Subcutaneous abdominal adipose tissue (tissue), 5 donors: ENCODE measurements around the gene LSM4.

Experiments
- H3K27ac ChIP-seq: one replicate; pipeline ENCODE4 v1.7.0; 2013; ENCODE audit warnings: low read depth, mild to moderate bottlenecking, inconsistent platforms, low read length, moderate library complexity
- H3K27me3 ChIP-seq, 5 donors: one replicate each; pipeline ENCODE4 v1.7.0; 2013; ENCODE audit warnings: low read length in 5 of 5, inconsistent platforms in 1 of 5; ENCODE audit not compliant: control insufficient read depth in 5 of 5, insufficient read depth in 4 of 5
- H3K36me3 ChIP-seq, 5 donors: one replicate each; pipeline ENCODE4 v1.7.0; 2013; ENCODE audit warnings: low read length in 5 of 5; ENCODE audit not compliant: control insufficient read depth in 5 of 5, insufficient read depth in 5 of 5
- H3K4me1 ChIP-seq, 5 donors: one replicate each; pipeline ENCODE4 v1.7.0; 2013; ENCODE audit warnings: low read length in 5 of 5, mild to moderate bottlenecking in 3 of 5, moderate library complexity in 1 of 5; ENCODE audit not compliant: control insufficient read depth in 5 of 5, insufficient read depth in 5 of 5
- H3K4me3 ChIP-seq, 5 donors: one replicate each; pipeline ENCODE4 v1.7.0; 2013; ENCODE audit warnings: low read length in 5 of 5, low read depth in 1 of 5
- H3K9ac ChIP-seq, 5 donors: one replicate each; pipeline ENCODE4 v1.7.0; 2013; ENCODE audit warnings: low read length in 5 of 5, mild to moderate bottlenecking in 4 of 5, moderate library complexity in 3 of 5
- H3K9me3 ChIP-seq, 5 donors: one replicate each; pipeline ENCODE4 v1.7.0; 2013; ENCODE audit warnings: low read length in 5 of 5; ENCODE audit not compliant: control insufficient read depth in 5 of 5
- donor health status: healthy.
- donor health status: healthy.
- donor health status: healthy.
- donor health status: healthy.
- donor health status: healthy.

LSM4 gene

DNA sequence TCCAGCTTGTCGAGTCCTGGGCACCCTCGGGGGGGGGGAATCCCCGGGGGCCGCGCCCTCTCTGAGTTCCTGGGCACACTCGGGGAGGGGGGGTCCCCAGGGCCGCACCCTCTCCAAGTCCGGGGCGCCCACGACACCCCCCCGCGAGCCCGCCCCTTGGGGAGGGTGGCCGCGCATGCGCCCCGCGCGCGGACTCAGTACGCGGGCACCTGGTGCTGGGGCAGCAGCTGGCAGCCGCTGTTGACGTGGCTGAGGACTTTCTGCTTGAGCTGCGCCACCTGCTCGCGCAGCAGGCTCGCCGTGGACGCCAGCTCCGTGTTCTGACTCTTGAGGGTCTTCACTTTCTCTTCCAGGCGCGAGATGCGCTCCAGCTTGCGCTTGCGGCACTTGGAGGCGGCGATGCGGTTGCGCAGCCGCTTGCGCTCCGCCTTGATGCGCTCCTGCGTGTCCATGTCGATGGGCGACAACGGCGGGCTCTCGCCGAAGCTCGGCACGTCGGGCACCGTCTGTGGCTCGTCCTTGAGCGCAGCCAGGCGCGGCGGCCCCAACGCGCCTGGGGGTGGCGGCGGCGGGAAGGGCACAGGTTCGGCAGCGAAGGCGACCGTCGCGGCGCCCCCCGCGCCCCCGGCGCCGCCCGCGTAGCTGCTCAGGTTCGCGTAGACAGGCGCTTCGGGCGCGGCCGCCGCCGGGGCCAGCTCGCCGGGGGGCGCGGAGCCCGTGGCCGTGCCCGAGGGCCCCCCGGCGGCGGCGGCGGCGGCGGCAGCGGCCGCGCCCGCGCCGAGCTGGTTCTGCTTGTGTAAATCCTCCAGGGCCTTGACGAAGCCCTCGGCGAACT is 42.4 kb downstream of the LSM4 start:
- H3K4me3 ChIP-seq, result peak overlapping the region; percentile 57 to 100 (median 99)
- peaks cover 17 to 58% (median 42%) of the 10 kb centered on the region in 5 donors for H3K4me1 ChIP-seq
- peaks cover 0 to 19% (median 16%) of the 10 kb centered on the region in 5 donors for H3K36me3 ChIP-seq
- H3K9me3 ChIP-seq, result no peaks in the 10 kb centered on the region
- peak overlapping the region; percentile 81 to 100 (median 99) for H3K9ac ChIP-seq
- H3K27ac ChIP-seq, result peak overlapping the region; percentile 97
- H3K27me3 ChIP-seq, result no peaks in the 10 kb centered on the region

DNA sequence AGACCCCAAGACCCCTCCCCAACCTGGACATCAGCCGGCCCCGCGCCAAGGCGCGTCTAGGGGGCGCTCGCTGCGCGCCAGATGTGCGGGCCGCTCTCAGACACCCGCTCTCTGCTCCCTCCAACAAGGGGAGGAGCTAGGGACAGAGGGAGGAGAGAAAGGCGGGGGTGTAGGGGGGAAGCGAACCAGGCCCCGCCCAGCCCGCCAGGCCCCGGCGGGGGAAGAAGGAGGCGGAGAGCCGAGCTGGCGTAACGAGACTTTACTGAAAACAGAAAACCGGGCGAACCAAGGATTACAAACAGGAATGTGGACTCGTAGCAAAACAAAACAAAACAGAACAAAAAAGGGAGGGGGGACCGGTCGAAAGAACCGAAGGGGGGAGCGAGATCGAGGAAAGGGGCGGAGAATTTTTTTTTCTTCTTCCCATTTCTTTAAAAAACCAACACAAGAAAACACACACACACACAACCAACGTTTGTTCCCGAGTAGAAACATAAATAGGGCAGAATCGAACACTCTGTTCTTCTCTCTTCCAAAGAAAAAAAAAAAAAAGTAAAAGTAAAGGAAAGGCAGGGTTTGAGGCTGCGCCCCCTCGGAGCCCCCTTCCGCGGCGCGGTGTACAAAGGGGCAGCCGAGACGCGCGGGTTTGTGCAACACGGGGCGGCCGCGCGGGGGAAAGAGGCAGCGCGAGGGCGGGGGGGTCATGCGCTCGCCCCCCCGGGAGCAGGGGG is 43.2 kb downstream of the LSM4 start:
- Histone ChIP-seq H3K36me3 (peaks cover 0 to 19% (median 16%) of the 10 kb centered on the region in 5 donors), H3K4me3 (peak overlapping the region; percentile 81 to 100 (median 99)), H3K4me1 (peaks cover 20 to 58% (median 48%) of the 10 kb centered on the region in 5 donors), H3K9ac (peak overlapping the region; percentile 94 to 100 (median 99)), H3K27ac (peak overlapping the region; percentile 97), H3K9me3 (no peaks in the 10 kb centered on the region), H3K27me3 (no peaks in the 10 kb centered on the region)

DNA sequence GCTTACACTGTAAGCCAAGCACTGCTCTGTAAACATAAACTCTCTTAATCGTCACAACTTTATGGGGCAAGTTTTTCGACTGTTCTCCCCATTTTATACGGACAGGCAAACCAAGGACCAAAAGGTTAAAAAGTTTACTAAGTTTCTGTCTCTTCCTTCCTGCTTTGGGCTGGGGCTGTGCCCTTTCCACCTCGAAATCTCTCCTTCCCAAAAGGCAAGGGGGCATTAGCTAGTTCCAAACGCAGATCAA is 43.7 kb downstream of the LSM4 start:
- Histone ChIP-seq H3K27me3 (no peaks in the 10 kb centered on the region), H3K4me3 (peak overlapping the region; percentile 81 to 100 (median 99)), H3K27ac (peak overlapping the region; percentile 97), H3K36me3 (peaks cover 0 to 19% (median 16%) of the 10 kb centered on the region in 5 donors), H3K4me1 (peaks cover 20 to 61% (median 52%) of the 10 kb centered on the region in 5 donors), H3K9me3 (no peaks in the 10 kb centered on the region), H3K9ac (peak overlapping the region; percentile 94 to 100 (median 99))

DNA sequence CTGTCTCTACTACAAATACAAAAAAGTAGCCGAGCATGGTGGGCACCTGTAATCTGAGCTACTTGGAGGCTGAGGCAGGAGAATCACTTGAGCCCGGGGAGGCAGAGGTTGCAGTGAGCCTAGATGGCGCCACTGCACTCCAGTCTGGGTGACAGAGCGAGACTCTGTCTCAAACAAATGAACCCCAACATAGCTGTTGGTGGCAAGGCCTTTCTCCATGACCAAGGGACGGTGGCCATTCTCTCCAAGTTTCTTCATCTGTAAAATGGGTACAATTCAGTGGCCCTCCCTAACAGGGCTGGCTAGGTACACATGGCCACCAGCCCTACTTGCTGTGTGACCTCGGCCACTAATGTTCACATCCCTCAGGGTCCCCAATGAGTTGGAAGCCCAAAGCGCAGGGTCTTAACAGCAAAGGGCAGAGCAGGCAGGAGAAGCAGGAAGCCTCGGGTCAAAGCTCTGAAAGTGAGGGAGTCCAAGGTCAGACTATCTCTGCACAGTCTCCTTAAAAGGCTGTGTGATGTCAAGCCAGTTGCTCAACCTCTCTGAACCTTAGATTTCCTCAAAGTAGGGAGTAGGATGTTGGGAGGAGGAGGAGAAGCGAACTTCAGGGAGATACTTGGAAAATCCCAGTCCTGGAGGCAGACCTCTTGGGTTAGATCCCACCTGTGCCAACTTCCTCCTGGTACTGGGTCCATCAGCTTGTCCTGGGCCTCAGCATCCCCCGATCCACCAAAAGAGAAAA is 44.2 kb downstream of the LSM4 start:
- Histone ChIP-seq H3K4me1 (peaks cover 20 to 61% (median 53%) of the 10 kb centered on the region in 5 donors), H3K36me3 (peaks cover 0 to 19% (median 16%) of the 10 kb centered on the region in 5 donors)

DNA sequence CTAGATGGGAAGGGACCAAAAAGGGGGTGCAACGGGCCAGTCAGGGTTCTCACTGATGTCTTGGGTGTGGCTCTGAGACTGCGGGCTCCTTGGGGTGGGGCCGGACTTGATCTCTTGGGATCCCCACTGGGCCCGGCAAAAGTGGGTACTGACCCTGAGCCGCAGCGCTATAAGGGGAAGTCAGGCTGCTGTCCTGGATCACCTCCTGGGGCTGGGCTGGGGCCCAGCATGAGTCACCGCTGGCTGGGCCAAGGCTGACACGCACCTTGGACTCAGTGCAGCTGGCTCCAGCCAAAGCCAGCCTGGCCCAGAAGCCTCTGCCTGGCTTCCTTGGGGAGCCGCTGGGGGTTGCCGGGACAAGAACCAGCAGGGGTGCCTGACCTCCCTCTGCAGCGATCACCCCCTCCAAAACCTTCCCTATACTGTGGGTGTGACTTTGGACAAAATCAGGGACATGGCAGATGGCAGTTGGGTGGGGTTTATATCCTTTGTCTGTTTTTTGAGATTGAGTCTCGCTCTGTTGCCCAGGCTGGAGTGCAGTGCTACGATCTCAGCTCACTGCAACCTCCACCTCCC is 48.0 kb downstream of the LSM4 start:
- H3K27ac ChIP-seq, result peak overlapping the region; percentile 74
- H3K36me3 ChIP-seq, result peaks cover 0 to 18% (median 17%) of the 10 kb centered on the region in 5 donors
- peaks cover 16 to 47% (median 40%) of the 10 kb centered on the region in 5 donors for H3K4me1 ChIP-seq
- H3K9ac ChIP-seq, result no peak overlapping the region
- H3K4me3 ChIP-seq, result peak overlapping the region in 3 of 5 donors; percentile 10 to 39 (median 37)
- H3K9me3 ChIP-seq, result no peaks in the 10 kb centered on the region
- H3K27me3 ChIP-seq, result no peaks in the 10 kb centered on the region

More for the DNA sequence above, 44.2 kb downstream of the LSM4 start:
- no peaks in the 10 kb centered on the region for H3K27me3 ChIP-seq
- H3K4me3 ChIP-seq, result peak overlapping the region; percentile 81 to 100 (median 99)
- H3K9ac ChIP-seq, result peak overlapping the region; percentile 94 to 100 (median 99)
- no peaks in the 10 kb centered on the region for H3K9me3 ChIP-seq
- peak overlapping the region; percentile 97 for H3K27ac ChIP-seq

DNA sequence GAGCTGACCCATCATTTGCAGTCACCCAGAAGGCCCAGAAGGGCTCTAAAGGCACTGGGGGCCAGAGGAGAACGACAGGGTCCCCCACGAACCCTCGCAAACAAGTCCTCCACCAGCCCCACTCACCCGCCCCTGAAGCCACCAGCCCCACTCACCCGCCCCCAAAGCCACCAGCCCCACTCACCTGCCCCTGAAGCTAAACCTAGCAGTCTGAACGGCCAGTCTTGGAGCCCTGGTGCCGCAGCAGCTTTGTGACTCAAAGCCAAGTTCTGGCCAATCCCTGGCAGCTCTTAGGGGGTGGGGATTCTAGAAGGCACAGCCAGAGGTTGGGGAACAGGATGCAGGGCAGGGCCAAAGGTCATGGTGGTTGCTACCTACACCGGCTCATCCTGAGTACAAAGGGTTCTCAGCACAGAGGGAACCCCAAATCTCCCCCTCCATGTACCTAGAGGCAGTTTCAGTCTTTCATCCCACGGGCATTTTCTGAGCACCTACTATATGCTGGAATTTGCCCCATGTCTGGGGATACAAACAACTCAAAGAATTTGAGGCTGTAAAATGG is 48.6 kb downstream of the LSM4 start, which contains the start of gene IQCN:
Gene IQCN (minus strand): TSS at position 234 of the 562 bp plus-strand sequence. CDS start 4,974 bp downstream, outside the sequence.
- Histone ChIP-seq H3K9me3 (no peaks in the 10 kb centered on the region), H3K27ac (peak within 1 kb of the TSS; percentile 74), H3K27me3 (no peaks in the 10 kb centered on the region), H3K4me1 (peaks cover 16 to 45% (median 38%) of the 10 kb centered on the region in 5 donors), H3K36me3 (peaks cover 0 to 18% (median 17%) of the 10 kb centered on the region in 5 donors), H3K9ac (no peak within 1 kb of the TSS), H3K4me3 (peak within 1 kb of the TSS in 4 of 5 donors; percentile 10 to 39 (median 26))

DNA sequence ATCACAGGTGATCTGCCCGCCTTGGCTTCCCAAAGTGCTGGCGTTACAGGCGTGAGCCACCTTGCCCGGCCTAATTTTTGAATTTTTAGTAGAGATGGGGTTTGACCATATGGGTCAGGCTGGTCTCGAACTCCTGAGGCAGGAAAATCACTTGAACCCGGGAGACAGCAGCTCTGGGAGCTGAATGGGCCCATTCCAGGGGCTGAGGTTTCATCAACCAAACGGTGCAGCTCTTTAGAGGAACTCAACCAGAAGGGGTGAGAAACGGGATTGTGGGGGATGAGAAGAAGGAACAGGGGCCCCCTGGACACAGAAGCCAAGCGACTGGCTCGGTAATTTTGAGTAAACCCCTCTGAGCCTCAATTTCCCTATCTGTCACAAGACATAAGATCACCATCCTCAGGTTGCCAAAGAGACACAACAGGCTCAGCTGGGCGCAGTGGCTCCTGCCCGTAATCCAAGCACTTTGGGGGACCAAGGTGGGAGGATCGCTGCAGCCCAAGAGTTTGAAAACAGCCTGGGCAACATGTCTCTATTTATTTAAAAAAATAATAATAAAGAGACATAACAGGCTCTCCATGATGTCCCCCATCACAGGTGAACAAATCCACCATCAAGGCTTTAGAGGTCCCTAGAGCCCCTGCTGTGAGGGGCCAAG is 49.2 kb downstream of the LSM4 start:
- H3K36me3 ChIP-seq, result peaks cover 0 to 17% (median 15%) of the 10 kb centered on the region in 5 donors
- no peaks in the 10 kb centered on the region for H3K9me3 ChIP-seq
- H3K27me3 ChIP-seq, result no peaks in the 10 kb centered on the region
- H3K27ac ChIP-seq, result peak overlapping the region; percentile 74
- peaks cover 14 to 39% (median 32%) of the 10 kb centered on the region in 5 donors for H3K4me1 ChIP-seq
- H3K4me3 ChIP-seq, result no peak overlapping the region
- no peak overlapping the region for H3K9ac ChIP-seq

DNA sequence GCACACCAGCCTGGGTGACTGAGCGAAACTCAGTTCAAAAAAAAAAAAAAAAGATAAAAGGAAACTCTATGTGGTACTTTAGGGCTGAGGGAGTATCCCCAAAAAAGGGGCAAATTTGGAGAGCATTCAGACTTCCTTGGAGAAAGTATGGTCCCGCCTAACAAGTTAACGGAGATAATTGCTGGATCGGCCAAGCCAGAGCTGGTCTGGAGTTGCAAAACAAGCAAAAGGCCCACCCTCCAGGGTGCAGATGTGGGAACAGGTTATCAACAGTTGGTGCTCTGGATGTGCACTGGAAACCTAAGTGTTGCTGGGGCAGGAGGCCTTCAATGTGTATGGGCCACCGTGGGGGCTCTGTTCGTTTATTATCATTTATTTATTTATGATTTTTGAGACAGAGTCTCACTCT is 51.4 kb downstream of the LSM4 start:
- H3K9me3 ChIP-seq, result no peaks in the 10 kb centered on the region
- no peak overlapping the region for H3K9ac ChIP-seq
- no peaks in the 10 kb centered on the region for H3K27me3 ChIP-seq
- peaks cover 3 to 26% (median 22%) of the 10 kb centered on the region in 5 donors for H3K36me3 ChIP-seq
- peaks cover 7 to 25% (median 20%) of the 10 kb centered on the region in 5 donors for H3K4me1 ChIP-seq
- H3K27ac ChIP-seq, result no peak overlapping the region
- H3K4me3 ChIP-seq, result no peak overlapping the region

DNA sequence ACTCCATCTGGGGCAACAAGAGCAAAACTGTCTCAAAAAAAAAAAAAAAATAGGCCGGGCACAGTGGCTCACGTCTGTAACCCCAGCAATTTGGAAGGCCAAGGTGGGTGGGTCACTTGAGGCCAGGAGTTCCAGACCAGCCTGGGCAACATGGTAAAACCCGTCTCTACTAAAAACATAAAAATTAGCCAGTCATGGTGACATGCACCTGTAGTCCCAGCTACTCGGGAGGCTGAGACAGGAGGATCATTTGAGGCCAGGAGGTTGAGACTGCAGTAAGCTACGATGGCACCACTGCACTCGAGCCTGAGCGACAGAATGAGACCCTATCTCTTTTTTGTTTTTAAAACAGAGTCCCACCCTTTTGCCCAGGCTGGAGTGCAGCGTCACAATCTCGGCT is 52.5 kb downstream of the LSM4 start:
- no peaks in the 10 kb centered on the region for H3K9me3 ChIP-seq
- H3K9ac ChIP-seq, result no peak overlapping the region
- peaks cover 3 to 38% (median 33%) of the 10 kb centered on the region in 5 donors for H3K36me3 ChIP-seq
- H3K4me3 ChIP-seq, result no peak overlapping the region
- H3K27ac ChIP-seq, result no peak overlapping the region
- H3K27me3 ChIP-seq, result no peaks in the 10 kb centered on the region
- H3K4me1 ChIP-seq, result peaks cover 2 to 14% (median 11%) of the 10 kb centered on the region in 5 donors
